ENCODE results near the gene SKI.

SKI gene

GRCh38 chr1:2348346-2349325 is 120.5 kb downstream of the SKI start:
- no peak overlapping the region for H3K27ac ChIP-seq (ENCODE audit: low read length)
- no peak overlapping the region for H2AFZ ChIP-seq (ENCODE audit: low read depth, low read length)
- no peak overlapping the region for H3K4me3 ChIP-seq (ENCODE audit: low read depth in 1 of 2, low read length in 2 of 2)
- H3K9me3 ChIP-seq (ENCODE audit: insufficient read depth, low read length, severe bottlenecking): no peaks in the 10 kb centered on the region
- H3K27me3 ChIP-seq (ENCODE audit: insufficient read depth, low read length, poor library complexity): no peaks in the 10 kb centered on the region
- TF ChIP-seq EZH2 (IDR thresholded peaks at IDR 0.05; ENCODE audit: borderline replicate concordance, low read depth, low read length, severe bottlenecking): no peak
- TF ChIP-seq, protein P1, sequence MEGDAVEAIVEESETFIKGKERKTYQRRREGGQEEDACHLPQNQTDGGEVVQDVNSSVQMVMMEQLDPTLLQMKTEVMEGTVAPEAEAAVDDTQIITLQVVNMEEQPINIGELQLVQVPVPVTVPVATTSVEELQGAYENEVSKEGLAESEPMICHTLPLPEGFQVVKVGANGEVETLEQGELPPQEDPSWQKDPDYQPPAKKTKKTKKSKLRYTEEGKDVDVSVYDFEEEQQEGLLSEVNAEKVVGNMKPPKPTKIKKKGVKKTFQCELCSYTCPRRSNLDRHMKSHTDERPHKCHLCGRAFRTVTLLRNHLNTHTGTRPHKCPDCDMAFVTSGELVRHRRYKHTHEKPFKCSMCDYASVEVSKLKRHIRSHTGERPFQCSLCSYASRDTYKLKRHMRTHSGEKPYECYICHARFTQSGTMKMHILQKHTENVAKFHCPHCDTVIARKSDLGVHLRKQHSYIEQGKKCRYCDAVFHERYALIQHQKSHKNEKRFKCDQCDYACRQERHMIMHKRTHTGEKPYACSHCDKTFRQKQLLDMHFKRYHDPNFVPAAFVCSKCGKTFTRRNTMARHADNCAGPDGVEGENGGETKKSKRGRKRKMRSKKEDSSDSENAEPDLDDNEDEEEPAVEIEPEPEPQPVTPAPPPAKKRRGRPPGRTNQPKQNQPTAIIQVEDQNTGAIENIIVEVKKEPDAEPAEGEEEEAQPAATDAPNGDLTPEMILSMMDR (IDR thresholded peaks at IDR 0.05; ENCODE audit: borderline replicate concordance, extremely low read depth, low read length, poor library complexity, severe bottlenecking): no peak
- H3K36me3 ChIP-seq (ENCODE audit: insufficient read depth, low read length): no peaks in the 10 kb centered on the region
- no peak for ATAC-seq (ENCODE audit: insufficient read depth, low read depth)
- DNase-seq: no peak
- no peak overlapping the region for H3K9ac ChIP-seq (ENCODE audit: low read depth, low read length)
- no peak overlapping the region for H3K4me2 ChIP-seq (ENCODE audit: insufficient read depth, low read length)
- H3K79me2 ChIP-seq (ENCODE audit: insufficient read depth, low read length): no peaks in the 10 kb centered on the region
- H4K20me1 ChIP-seq (ENCODE audit: insufficient read depth, low read length): no peaks in the 10 kb centered on the region; the same call in 1 of the 2 replicates
- no peaks in the 10 kb centered on the region for H3K4me1 ChIP-seq (ENCODE audit: insufficient read depth, low read length)

- H3K9me3 ChIP-seq (ENCODE audit: insufficient read depth, low read length, severe bottlenecking): no peaks in the 10 kb centered on the region
- H3K79me2 ChIP-seq (ENCODE audit: insufficient read depth, low read length): no peaks in the 10 kb centered on the region
- no peak overlapping the region for H3K9ac ChIP-seq (ENCODE audit: low read depth, low read length)
- H3K4me1 ChIP-seq (ENCODE audit: insufficient read depth, low read length): no peaks in the 10 kb centered on the region
- no peak overlapping the region for H3K4me3 ChIP-seq (ENCODE audit: low read depth in 1 of 2, low read length in 2 of 2)
- H4K20me1 ChIP-seq (ENCODE audit: insufficient read depth, low read length): no peaks in the 10 kb centered on the region; the same call in 1 of the 2 replicates
- no peak for TF ChIP-seq EZH2 (IDR thresholded peaks at IDR 0.05; ENCODE audit: borderline replicate concordance, low read depth, low read length, severe bottlenecking)
- TF ChIP-seq, protein P1 (IDR thresholded peaks at IDR 0.05; ENCODE audit: borderline replicate concordance, extremely low read depth, low read length, poor library complexity, severe bottlenecking): no peak
- ATAC-seq (ENCODE audit: insufficient read depth, low read depth) (no peak), DNase-seq (no peak)
- H2AFZ ChIP-seq (ENCODE audit: low read depth, low read length): no peak overlapping the region
- no peaks in the 10 kb centered on the region for H3K27me3 ChIP-seq (ENCODE audit: insufficient read depth, low read length, poor library complexity)
- no peak overlapping the region for H3K27ac ChIP-seq (ENCODE audit: low read length)
- H3K36me3 ChIP-seq (ENCODE audit: insufficient read depth, low read length): no peaks in the 10 kb centered on the region
- H3K4me2 ChIP-seq (ENCODE audit: insufficient read depth, low read length): no peak overlapping the region
Measured at GRCh38 chr1:2349806-2350205, 121.7 kb downstream of the SKI start.

DNA sequence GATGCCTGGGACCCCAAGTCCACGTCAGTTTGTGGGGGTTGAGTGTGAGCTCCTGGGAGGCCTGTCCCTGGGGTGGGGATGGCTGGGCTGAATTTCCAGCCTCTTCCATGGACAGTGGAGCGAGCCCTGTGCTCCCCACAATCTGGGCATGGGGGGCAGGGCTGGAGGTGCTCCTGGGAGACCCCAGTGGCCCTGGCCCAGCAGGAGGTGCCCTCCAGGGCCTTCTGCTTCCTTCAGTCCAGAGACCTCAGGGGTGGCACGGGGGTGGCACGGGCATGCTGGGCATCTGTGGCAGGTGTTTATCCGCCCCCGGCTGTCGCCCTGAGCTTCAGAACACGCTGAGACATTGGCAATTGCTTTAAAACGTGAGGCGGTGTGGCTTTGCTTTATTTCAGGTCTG is 122.4 kb downstream of the SKI start:
- ATAC-seq (ENCODE audit: insufficient read depth, low read depth) (no peak), DNase-seq (no peak)
- TF ChIP-seq, protein P1 (IDR thresholded peaks at IDR 0.05; ENCODE audit: borderline replicate concordance, extremely low read depth, low read length, poor library complexity, severe bottlenecking): no peak
- no peak for TF ChIP-seq EZH2 (IDR thresholded peaks at IDR 0.05; ENCODE audit: borderline replicate concordance, low read depth, low read length, severe bottlenecking)

More for the DNA sequence above, 122.4 kb downstream of the SKI start:
- Histone ChIP-seq H3K4me1 (ENCODE audit: insufficient read depth, low read length) (no peaks in the 10 kb centered on the region), H3K27ac (ENCODE audit: low read length) (no peak overlapping the region), H2AFZ (ENCODE audit: low read depth, low read length) (no peak overlapping the region), H3K9ac (ENCODE audit: low read depth, low read length) (no peak overlapping the region), H4K20me1 (ENCODE audit: insufficient read depth, low read length) (no peaks in the 10 kb centered on the region; the same call in 1 of the 2 replicates), H3K9me3 (ENCODE audit: insufficient read depth, low read length, severe bottlenecking) (no peaks in the 10 kb centered on the region), H3K4me3 (ENCODE audit: low read depth in 1 of 2, low read length in 2 of 2) (no peak overlapping the region), H3K4me2 (ENCODE audit: insufficient read depth, low read length) (no peak overlapping the region), H3K79me2 (ENCODE audit: insufficient read depth, low read length) (no peaks in the 10 kb centered on the region), H3K36me3 (ENCODE audit: insufficient read depth, low read length) (no peaks in the 10 kb centered on the region), H3K27me3 (ENCODE audit: insufficient read depth, low read length, poor library complexity) (no peaks in the 10 kb centered on the region)
